Measurements from ENCODE around the gene BPIFA1. TPM values are rescaled to one million over a fixed set of nuclear protein-coding genes. Genes with fewer than 3 reads are reported as not detected.

Gene BPIFA1
- total and polyA plus RNA-seq, 2 experiments from 2014 or later = not detected

- TF ChIP-seq, protein P1, sequence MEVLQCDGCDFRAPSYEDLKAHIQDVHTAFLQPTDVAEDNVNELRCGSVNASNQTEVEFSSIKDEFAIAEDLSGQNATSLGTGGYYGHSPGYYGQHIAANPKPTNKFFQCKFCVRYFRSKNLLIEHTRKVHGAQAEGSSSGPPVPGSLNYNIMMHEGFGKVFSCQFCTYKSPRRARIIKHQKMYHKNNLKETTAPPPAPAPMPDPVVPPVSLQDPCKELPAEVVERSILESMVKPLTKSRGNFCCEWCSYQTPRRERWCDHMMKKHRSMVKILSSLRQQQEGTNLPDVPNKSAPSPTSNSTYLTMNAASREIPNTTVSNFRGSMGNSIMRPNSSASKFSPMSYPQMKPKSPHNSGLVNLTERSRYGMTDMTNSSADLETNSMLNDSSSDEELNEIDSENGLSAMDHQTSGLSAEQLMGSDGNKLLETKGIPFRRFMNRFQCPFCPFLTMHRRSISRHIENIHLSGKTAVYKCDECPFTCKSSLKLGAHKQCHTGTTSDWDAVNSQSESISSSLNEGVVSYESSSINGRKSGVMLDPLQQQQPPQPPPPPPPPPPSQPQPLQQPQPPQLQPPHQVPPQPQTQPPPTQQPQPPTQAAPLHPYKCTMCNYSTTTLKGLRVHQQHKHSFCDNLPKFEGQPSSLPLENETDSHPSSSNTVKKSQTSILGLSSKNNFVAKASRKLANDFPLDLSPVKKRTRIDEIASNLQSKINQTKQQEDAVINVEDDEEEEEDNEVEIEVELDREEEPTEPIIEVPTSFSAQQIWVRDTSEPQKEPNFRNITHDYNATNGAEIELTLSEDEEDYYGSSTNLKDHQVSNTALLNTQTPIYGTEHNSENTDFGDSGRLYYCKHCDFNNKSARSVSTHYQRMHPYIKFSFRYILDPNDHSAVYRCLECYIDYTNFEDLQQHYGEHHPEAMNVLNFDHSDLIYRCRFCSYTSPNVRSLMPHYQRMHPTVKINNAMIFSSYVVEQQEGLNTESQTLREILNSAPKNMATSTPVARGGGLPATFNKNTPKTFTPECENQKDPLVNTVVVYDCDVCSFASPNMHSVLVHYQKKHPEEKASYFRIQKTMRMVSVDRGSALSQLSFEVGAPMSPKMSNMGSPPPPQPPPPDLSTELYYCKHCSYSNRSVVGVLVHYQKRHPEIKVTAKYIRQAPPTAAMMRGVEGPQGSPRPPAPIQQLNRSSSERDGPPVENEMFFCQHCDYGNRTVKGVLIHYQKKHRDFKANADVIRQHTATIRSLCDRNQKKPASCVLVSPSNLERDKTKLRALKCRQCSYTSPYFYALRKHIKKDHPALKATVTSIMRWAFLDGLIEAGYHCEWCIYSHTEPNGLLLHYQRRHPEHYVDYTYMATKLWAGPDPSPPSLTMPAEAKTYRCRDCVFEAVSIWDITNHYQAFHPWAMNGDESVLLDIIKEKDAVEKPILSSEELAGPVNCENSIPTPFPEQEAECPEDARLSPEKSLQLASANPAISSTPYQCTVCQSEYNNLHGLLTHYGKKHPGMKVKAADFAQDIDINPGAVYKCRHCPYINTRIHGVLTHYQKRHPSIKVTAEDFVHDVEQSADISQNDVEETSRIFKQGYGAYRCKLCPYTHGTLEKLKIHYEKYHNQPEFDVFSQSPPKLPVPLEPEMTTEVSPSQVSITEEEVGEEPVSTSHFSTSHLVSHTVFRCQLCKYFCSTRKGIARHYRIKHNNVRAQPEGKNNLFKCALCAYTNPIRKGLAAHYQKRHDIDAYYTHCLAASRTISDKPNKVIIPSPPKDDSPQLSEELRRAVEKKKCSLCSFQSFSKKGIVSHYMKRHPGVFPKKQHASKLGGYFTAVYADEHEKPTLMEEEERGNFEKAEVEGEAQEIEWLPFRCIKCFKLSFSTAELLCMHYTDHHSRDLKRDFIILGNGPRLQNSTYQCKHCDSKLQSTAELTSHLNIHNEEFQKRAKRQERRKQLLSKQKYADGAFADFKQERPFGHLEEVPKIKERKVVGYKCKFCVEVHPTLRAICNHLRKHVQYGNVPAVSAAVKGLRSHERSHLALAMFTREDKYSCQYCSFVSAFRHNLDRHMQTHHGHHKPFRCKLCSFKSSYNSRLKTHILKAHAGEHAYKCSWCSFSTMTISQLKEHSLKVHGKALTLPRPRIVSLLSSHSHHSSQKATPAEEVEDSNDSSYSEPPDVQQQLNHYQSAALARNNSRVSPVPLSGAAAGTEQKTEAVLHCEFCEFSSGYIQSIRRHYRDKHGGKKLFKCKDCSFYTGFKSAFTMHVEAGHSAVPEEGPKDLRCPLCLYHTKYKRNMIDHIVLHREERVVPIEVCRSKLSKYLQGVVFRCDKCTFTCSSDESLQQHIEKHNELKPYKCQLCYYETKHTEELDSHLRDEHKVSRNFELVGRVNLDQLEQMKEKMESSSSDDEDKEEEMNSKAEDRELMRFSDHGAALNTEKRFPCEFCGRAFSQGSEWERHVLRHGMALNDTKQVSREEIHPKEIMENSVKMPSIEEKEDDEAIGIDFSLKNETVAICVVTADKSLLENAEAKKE (CRISPR knock-in tag; IDR thresholded peaks at IDR 0.05) = no peak
- TF ChIP-seq CTCF (conservative IDR thresholded peaks at IDR 0.05; ENCODE audit: low read depth in 2 of 2) (no peak), STAT1 (IDR thresholded peaks at IDR 0.05; ENCODE audit: unreplicated experiment) (no peak), POLR2AphosphoS5 (IDR thresholded peaks at IDR 0.05; ENCODE audit: low read depth) (no peak), NANOG (IDR thresholded peaks at IDR 0.05; ENCODE audit: borderline replicate concordance) (no peak), EZH2phosphoT487 (IDR thresholded peaks at IDR 0.05; ENCODE audit: unreplicated experiment) (no peak)
These were observed 36.8 kb upstream of the BPIFA1 start (continued) for GRCh38 chr20:33199026-33199425.

GRCh38 chr20:33202451-33202850, 33.3 kb upstream of the BPIFA1 start:
- no peak overlapping the region for H3K27ac Mint-ChIP-seq
- ATAC-seq (no peak), DNase-seq (ENCODE audit: low spot score) (no peak)
- Histone ChIP-seq H3F3A (replicated peaks; ENCODE audit: low read depth) (no peaks in the 10 kb centered on the region), H3K4me2 (no peak overlapping the region), H4K20me1 (replicated peaks; ENCODE audit: insufficient read depth) (no peaks in the 10 kb centered on the region), H3K27ac (ENCODE audit: low read depth) (no peak overlapping the region), H3K27me3 (ENCODE audit: insufficient read depth) (no peaks in the 10 kb centered on the region), H3K9me2 (ENCODE audit: insufficient read depth) (no peaks in the 10 kb centered on the region), H3K4me3 (no peak overlapping the region), H3K79me2 (replicated peaks; ENCODE audit: insufficient read depth) (no peaks in the 10 kb centered on the region), H3K36me3 (ENCODE audit: insufficient read depth) (no peaks in the 10 kb centered on the region), H3K4me1 (ENCODE audit: insufficient read depth) (no peaks in the 10 kb centered on the region), H2AFZ (no peak overlapping the region)
- no peak overlapping the region for H3K4me3 Mint-ChIP-seq
- no peaks in the 10 kb centered on the region for H3K36me3 Mint-ChIP-seq (ENCODE audit: low read depth)
- TF ChIP-seq CREB1 (CRISPR knock-in tag; IDR thresholded peaks at IDR 0.05; ENCODE audit: low read depth) = no peak
- TF ChIP-seq REST (IDR thresholded peaks at IDR 0.05; ENCODE audit: unreplicated experiment) = no peak
- TF ChIP-seq POLR2AphosphoS5 (IDR thresholded peaks at IDR 0.05; ENCODE audit: low read depth) = no peak
- TF ChIP-seq JUNB (IDR thresholded peaks at IDR 0.05; ENCODE audit: unreplicated experiment) = no peak
- no peak for TF ChIP-seq STAT1 (IDR thresholded peaks at IDR 0.05; ENCODE audit: unreplicated experiment)
- TF ChIP-seq CTCF (conservative IDR thresholded peaks at IDR 0.05; ENCODE audit: low read depth in 2 of 2) = no peak
- no peak for TF ChIP-seq ZNF331 (CRISPR knock-in tag; IDR thresholded peaks at IDR 0.05; ENCODE audit: low read depth)
- TF ChIP-seq EZH2phosphoT487 (IDR thresholded peaks at IDR 0.05; ENCODE audit: unreplicated experiment) = no peak
- peaks cover 2% of the 10 kb centered on the region for H3K27me3 Mint-ChIP-seq (ENCODE audit: insufficient read depth, low read depth, poor library complexity)
- no peaks in the 10 kb centered on the region; the same call in 2 of the 3 replicates for H3K9me3 Mint-ChIP-seq
- no peaks in the 10 kb centered on the region for H3K4me1 Mint-ChIP-seq

All from GM23338 (cell line).